Endothelial cell (in vitro differentiated cells): ENCODE results near the gene NT5DC2. TPM values are rescaled to one million over a fixed set of nuclear protein-coding genes. Genes with fewer than 3 reads are reported as not detected.

Source experiments
- DNase-seq: peaks from one replicate; pipeline ENCODE4 v3.0.0; 2021; ENCODE audit warnings: low spot score
- H3K27ac Mint-ChIP-seq: one replicate; pipeline ENCODE4 v1.8.0; 2021; ENCODE audit warnings: mixed read lengths, inconsistent platforms; ENCODE audit not compliant: unreplicated experiment
- H3K27me3 Mint-ChIP-seq: one replicate; pipeline ENCODE4 v1.8.0; 2021; ENCODE audit warnings: mild to moderate bottlenecking, moderate library complexity, mixed read lengths, inconsistent platforms; ENCODE audit not compliant: unreplicated experiment
- H3K36me3 Mint-ChIP-seq: one replicate; pipeline ENCODE4 v1.8.0; 2021; ENCODE audit warnings: mild to moderate bottlenecking, low read depth, mixed read lengths, inconsistent platforms; ENCODE audit not compliant: unreplicated experiment
- H3K4me1 Mint-ChIP-seq: one replicate; pipeline ENCODE4 v1.8.0; 2021; ENCODE audit warnings: mild to moderate bottlenecking, mixed read lengths, inconsistent platforms; ENCODE audit not compliant: unreplicated experiment
- H3K4me3 Mint-ChIP-seq: one replicate; pipeline ENCODE4 v1.8.0; 2021; ENCODE audit warnings: mild to moderate bottlenecking, mixed read lengths, inconsistent platforms; ENCODE audit not compliant: unreplicated experiment
- H3K9me3 Mint-ChIP-seq: one replicate; pipeline ENCODE4 v1.8.0; 2021; ENCODE audit warnings: mixed read lengths, inconsistent platforms; ENCODE audit not compliant: unreplicated experiment
- total RNA-seq: library from RNA; stranded (reverse); fragmentation: NEBNext Ultra II Directional; extraction: Animal tissue kit (Norgen Biotek cat#: 25700); gene quantifications from one replicate; pipeline ENCODE4 v1.2.1, GENCODE V29; 2021; ENCODE audit not compliant: unreplicated experiment
- TF ChIP-seq, protein P1 (sequence below): fragments of 200-600 bp; sonication (generic); IDR thresholded peaks from one replicate; pipeline ENCODE4 v1.5.0; 2021; ENCODE audit warnings: antibody characterized with exemption; ENCODE audit not compliant: unreplicated experiment

NT5DC2 gene
- total RNA-seq, 1 donor from 2014 or later: 252 TPM

- Mint-ChIP-seq H3K4me1 (no peaks in the 10 kb centered on the region), H3K36me3 (peaks cover 35% of the 10 kb centered on the region), H3K4me3 (no peak overlapping the region), H3K9me3 (no peaks in the 10 kb centered on the region), H3K27ac (no peak overlapping the region), H3K27me3 (peaks cover 17% of the 10 kb centered on the region)
- TF ChIP-seq, protein P1, sequence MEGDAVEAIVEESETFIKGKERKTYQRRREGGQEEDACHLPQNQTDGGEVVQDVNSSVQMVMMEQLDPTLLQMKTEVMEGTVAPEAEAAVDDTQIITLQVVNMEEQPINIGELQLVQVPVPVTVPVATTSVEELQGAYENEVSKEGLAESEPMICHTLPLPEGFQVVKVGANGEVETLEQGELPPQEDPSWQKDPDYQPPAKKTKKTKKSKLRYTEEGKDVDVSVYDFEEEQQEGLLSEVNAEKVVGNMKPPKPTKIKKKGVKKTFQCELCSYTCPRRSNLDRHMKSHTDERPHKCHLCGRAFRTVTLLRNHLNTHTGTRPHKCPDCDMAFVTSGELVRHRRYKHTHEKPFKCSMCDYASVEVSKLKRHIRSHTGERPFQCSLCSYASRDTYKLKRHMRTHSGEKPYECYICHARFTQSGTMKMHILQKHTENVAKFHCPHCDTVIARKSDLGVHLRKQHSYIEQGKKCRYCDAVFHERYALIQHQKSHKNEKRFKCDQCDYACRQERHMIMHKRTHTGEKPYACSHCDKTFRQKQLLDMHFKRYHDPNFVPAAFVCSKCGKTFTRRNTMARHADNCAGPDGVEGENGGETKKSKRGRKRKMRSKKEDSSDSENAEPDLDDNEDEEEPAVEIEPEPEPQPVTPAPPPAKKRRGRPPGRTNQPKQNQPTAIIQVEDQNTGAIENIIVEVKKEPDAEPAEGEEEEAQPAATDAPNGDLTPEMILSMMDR: no peak
- no peak for DNase-seq
Measured at GRCh38 chr3:52516509-52517195, 17.0 kb downstream of the NT5DC2 start.

DNA sequence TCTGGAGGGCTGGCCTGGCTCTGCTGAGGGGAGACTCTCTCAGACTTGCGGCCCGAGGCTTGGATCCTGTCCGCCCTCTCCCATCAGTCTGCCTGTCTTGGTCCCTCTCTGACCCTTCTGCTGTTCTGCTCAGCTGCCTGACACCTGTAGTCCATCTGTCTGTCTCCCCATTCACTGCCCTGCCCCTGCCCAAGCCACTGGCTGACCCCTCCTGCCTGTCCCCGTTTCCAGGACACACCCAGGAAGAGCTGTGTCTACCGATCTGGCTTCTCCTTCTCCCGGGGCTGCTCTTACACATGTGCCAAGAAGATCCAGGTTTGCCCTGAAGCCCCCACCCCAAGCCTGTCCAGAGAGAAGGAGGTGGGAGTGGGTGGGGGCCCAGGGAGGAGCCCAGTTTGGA, 18.5 kb downstream of the NT5DC2 start:
- no peak overlapping the region for H3K4me3 Mint-ChIP-seq
- no peak for DNase-seq
- TF ChIP-seq, protein P1: no peak
- H3K27me3 Mint-ChIP-seq: peaks cover 16% of the 10 kb centered on the region
- H3K36me3 Mint-ChIP-seq: peaks cover 29% of the 10 kb centered on the region
- H3K9me3 Mint-ChIP-seq: no peaks in the 10 kb centered on the region
- H3K27ac Mint-ChIP-seq: no peak overlapping the region
- no peaks in the 10 kb centered on the region for H3K4me1 Mint-ChIP-seq

GRCh38 chr3:52514576-52514975, 19.1 kb downstream of the NT5DC2 start:
- Mint-ChIP-seq H3K27ac (no peak overlapping the region), H3K4me1 (no peaks in the 10 kb centered on the region), H3K27me3 (peaks cover 14% of the 10 kb centered on the region), H3K9me3 (no peaks in the 10 kb centered on the region), H3K4me3 (no peak overlapping the region), H3K36me3 (peaks cover 30% of the 10 kb centered on the region)
- no peak for DNase-seq
- TF ChIP-seq, protein P1: no peak

DNA sequence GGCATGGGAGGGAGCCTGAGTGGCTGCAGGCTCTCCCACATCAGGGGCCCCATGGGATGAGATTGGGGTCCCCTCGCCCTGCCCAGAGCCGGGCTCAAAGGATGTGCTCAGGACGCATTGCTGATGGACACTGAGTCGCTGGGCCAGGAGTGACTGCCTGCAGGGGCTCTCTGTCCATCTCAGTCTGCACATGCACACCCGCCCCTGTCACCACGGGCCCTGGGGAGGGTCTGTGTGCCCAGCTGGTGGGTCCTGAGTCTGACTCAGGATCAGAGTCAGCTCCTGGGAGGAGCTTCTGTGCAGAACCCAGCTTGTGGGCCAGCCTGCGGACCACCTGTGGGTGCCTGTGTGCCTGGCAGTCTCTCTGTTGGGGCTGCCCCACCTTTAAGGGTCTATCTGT, 20.4 kb downstream of the NT5DC2 start:
- peaks cover 11% of the 10 kb centered on the region for H3K27me3 Mint-ChIP-seq
- no peaks in the 10 kb centered on the region for H3K4me1 Mint-ChIP-seq
- no peak for DNase-seq
- TF ChIP-seq, protein P1: no peak
- H3K9me3 Mint-ChIP-seq: no peaks in the 10 kb centered on the region
- peaks cover 29% of the 10 kb centered on the region for H3K36me3 Mint-ChIP-seq
- H3K27ac Mint-ChIP-seq: no peak overlapping the region
- no peak overlapping the region for H3K4me3 Mint-ChIP-seq

DNA sequence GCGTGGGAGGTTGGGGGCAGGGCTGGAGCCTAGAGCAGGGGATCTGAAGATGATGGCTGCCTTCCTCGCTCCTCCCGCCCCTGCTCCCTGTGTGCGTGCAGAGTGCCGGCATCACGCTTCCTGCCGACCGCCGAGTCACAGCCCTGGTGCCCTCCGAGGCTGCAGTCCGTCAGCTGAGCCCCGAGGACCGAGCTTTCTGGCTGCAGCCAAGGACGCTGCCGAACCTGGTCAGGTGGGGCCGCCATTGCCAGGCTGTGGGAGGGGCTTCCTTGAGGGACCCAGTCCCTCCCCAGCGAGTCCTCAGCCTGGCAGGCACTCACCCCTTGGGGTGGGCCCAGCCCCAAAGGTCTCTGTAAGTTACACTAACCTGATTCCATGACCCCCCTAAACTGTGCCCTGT, 20.9 kb downstream of the NT5DC2 start:
- Mint-ChIP-seq H3K36me3 (peaks cover 29% of the 10 kb centered on the region), H3K9me3 (no peaks in the 10 kb centered on the region), H3K4me1 (no peaks in the 10 kb centered on the region), H3K27me3 (peaks cover 10% of the 10 kb centered on the region), H3K27ac (no peak overlapping the region), H3K4me3 (no peak overlapping the region)
- TF ChIP-seq, protein P1: no peak
- no peak for DNase-seq
